OCI-LY1 (cell line): ENCODE data around the gene PSG1.
"Not testable (repeated sequence)": the region's sequence is repeated elsewhere in the genome, so short reads cannot be mapped to it uniquely, and the experiment has no call there.

Experiments
- H2AFZ ChIP-seq: fragments of 200-600 bp; sonication (generic), shearing (Covaris generic); 2 replicates; pipeline ENCODE4 v1.6.0; 2014; ENCODE audit warnings: antibody characterized with exemption, mild to moderate bottlenecking, low read length
- H3F3A ChIP-seq: fragments of 200-600 bp; sonication (generic), shearing (Covaris generic); 2 replicates; pipeline ENCODE4 v1.6.0; 2014; ENCODE audit warnings: mild to moderate bottlenecking, antibody characterized with exemption, low read length, moderate library complexity; ENCODE audit not compliant: insufficient read depth
- H3K27ac ChIP-seq: fragments of 200-600 bp; sonication (generic); 2 replicates; pipeline ENCODE4 v1.5.1; 2014; ENCODE audit warnings: low read length, mixed run types, mild to moderate bottlenecking, low read depth; ENCODE audit not compliant: poor library complexity, severe bottlenecking
- H3K27me3 ChIP-seq: fragments of 200-600 bp; sonication (generic); 2 replicates; pipeline ENCODE4 v1.6.0; 2014; ENCODE audit warnings: antibody characterized with exemption, mild to moderate bottlenecking, low read length, moderate library complexity; ENCODE audit not compliant: insufficient read depth
- H3K36me3 ChIP-seq: fragments of 200-600 bp; sonication (generic); 2 replicates; pipeline ENCODE4 v1.6.1; 2014; ENCODE audit warnings: mild to moderate bottlenecking, antibody characterized with exemption, low read length, moderate library complexity, mixed read lengths; ENCODE audit not compliant: insufficient read depth
- H3K4me1 ChIP-seq: fragments of 200-600 bp; sonication (generic); 2 replicates; pipeline ENCODE4 v1.5.1; 2014; ENCODE audit warnings: mild to moderate bottlenecking, low read length, moderate library complexity; ENCODE audit not compliant: insufficient read depth, severe bottlenecking
- H3K4me2 ChIP-seq: fragments of 200-600 bp; sonication (generic), shearing (Covaris generic); 2 replicates; pipeline ENCODE4 v1.6.1; 2014; ENCODE audit warnings: low read length
- H3K4me3 ChIP-seq: fragments of 200-600 bp; sonication (generic); 2 replicates; pipeline ENCODE4 v1.5.1; 2014; ENCODE audit warnings: low read length, low read depth, mild to moderate bottlenecking, mixed read lengths; ENCODE audit not compliant: poor library complexity, severe bottlenecking
- H3K79me2 ChIP-seq: fragments of 200-600 bp; shearing (Covaris generic); 2 replicates; pipeline ENCODE4 v1.6.1; 2016; ENCODE audit warnings: mixed run types, low read length, mixed read lengths; ENCODE audit not compliant: insufficient read depth
- H3K9ac ChIP-seq: fragments of 200-600 bp; sonication (generic), shearing (Covaris generic); 2 replicates; pipeline ENCODE4 v1.6.1; 2014; ENCODE audit warnings: mild to moderate bottlenecking, low read length, mixed read lengths
- H3K9me2 ChIP-seq: fragments of 200-600 bp; sonication (generic), shearing (Covaris generic); 2 replicates; pipeline ENCODE4 v1.6.1; 2014; ENCODE audit warnings: low read depth, mild to moderate bottlenecking, low read length, mixed read lengths
- H3K9me3 ChIP-seq: fragments of 200-600 bp; shearing (Covaris generic); 2 replicates; pipeline ENCODE4 v1.6.1; 2014; ENCODE audit warnings: low read length, mixed read lengths
- H4K20me1 ChIP-seq: fragments of 200-600 bp; sonication (generic), shearing (Covaris generic); 2 replicates; pipeline ENCODE4 v1.6.0; 2016; ENCODE audit warnings: mild to moderate bottlenecking, low read length; ENCODE audit not compliant: insufficient read depth
- CTCF ChIP-seq: fragments of 200-600 bp; sonication (generic), shearing (Covaris generic); IDR thresholded peaks from 2 replicates; pipeline ENCODE4 v1.5.1; 2017; ENCODE audit warnings: mild to moderate bottlenecking, antibody characterized with exemption, low read length, moderate library complexity, mixed read lengths
- EZH2 ChIP-seq: fragments of 200-600 bp; sonication (generic), shearing (Covaris generic); IDR thresholded peaks from 2 replicates; pipeline ENCODE4 v1.8.0; 2017; ENCODE audit warnings: borderline replicate concordance, mixed run types, mild to moderate bottlenecking, antibody characterized with exemption, low read length, moderate library complexity, mixed read lengths

The PSG1 gene

DNA sequence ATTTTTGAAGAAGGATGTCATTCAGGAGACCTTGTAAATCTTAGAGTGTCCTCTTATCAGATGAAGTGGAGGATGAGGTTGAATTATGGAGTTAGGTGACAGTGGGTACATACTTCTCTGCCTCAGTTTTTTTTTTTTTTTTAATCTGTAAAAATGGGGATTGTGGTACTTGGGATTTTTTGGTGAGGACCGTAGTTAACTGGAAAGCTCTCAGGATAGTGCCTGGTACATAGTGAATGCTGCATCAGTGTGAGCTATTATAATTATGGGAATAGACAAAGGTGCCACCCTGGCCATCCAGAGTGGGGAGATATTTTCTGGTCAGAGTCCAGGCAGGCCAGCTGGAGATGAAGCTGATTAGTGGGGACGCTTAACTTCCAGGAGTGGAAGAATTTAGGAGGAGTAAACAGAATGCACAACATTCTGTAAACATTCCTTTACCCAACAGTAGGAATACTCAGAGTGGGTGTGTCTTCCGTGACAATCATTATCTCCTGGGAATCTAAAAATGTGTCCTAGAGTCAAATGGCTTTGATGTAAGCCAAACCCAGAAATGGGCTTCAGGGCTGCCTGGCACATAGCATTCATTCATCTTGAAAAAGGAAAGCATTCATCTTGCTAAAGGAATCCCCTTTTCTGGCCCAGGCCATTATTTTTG lies 47.4 kb downstream of the PSG1 start:
- H3K9me3 ChIP-seq, H3K27ac ChIP-seq, H3F3A ChIP-seq, H3K79me2 ChIP-seq, H3K9ac ChIP-seq, H3K27me3 ChIP-seq, H2AFZ ChIP-seq, H3K4me2 ChIP-seq, H3K36me3 ChIP-seq, H4K20me1 ChIP-seq, H3K4me1 ChIP-seq, H3K9me2 ChIP-seq, H3K4me3 ChIP-seq: not testable (repeated sequence)

GRCh38 chr19:42831221-42832019 lies 48.1 kb downstream of the PSG1 start:
- no peaks in the 10 kb centered on the region for H3F3A ChIP-seq
- no peak overlapping the region for H3K4me3 ChIP-seq
- H3K27ac ChIP-seq: no peak overlapping the region
- no peaks in the 10 kb centered on the region for H3K9me3 ChIP-seq
- H3K79me2 ChIP-seq: no peaks in the 10 kb centered on the region
- H3K27me3 ChIP-seq: no peaks in the 10 kb centered on the region
- TF ChIP-seq EZH2 (no peak), CTCF (no peak)
- H2AFZ ChIP-seq: no peak overlapping the region
- no peaks in the 10 kb centered on the region for H3K9me2 ChIP-seq
- H3K9ac ChIP-seq: no peak overlapping the region
- H3K36me3 ChIP-seq: no peaks in the 10 kb centered on the region
- H4K20me1 ChIP-seq: no peaks in the 10 kb centered on the region
- no peak overlapping the region for H3K4me2 ChIP-seq
- no peaks in the 10 kb centered on the region for H3K4me1 ChIP-seq

DNA sequence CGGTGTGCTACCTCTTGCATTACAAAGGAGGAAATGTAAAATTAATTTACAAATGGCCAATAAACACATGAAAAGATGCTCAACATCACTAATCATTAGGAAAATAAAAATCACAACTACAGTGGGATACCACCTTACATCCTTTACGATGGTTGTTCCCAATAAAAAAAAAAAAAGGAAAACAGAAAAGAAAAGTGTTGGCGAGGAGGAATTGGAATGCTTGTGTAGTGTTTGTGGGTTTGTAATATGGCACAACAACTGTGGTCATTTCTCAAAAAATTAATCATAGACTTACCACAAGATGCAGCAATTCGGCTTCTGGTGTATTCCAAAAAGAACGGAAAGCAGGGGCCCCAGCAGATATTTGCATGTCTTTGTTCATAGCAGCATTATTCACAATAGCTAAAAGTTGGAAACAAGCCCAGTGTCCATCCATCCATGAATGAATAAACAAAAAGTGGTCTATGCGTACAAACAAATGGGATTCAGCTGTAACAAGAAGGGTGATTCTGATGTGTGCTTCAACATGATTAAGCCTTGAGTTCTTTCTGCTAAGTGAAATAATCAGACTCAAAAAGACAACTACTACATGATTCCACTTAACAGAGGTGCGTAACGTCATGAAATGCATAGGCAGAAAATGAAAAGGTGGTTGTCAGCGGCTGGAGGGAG lies 58.1 kb downstream of the PSG1 start:
- H3K27me3 ChIP-seq: not testable (repeated sequence)

GRCh38 chr19:42819960-42820650 lies 59.4 kb downstream of the PSG1 start:
- not testable (repeated sequence) for H3K27ac ChIP-seq, H3K27me3 ChIP-seq, H3K36me3 ChIP-seq, H3K79me2 ChIP-seq, H3F3A ChIP-seq, H3K9me2 ChIP-seq, H3K9me3 ChIP-seq, H3K4me3 ChIP-seq, H3K9ac ChIP-seq, H2AFZ ChIP-seq, H4K20me1 ChIP-seq, H3K4me2 ChIP-seq, H3K4me1 ChIP-seq

More for the DNA sequence above, 58.1 kb downstream of the PSG1 start:
- not testable (repeated sequence) for H3K36me3 ChIP-seq, H3K9me2 ChIP-seq, H3K79me2 ChIP-seq, H3K4me2 ChIP-seq, H3K27ac ChIP-seq, H3K4me3 ChIP-seq, H3F3A ChIP-seq, H4K20me1 ChIP-seq, H3K4me1 ChIP-seq, H3K9ac ChIP-seq, H3K9me3 ChIP-seq, H2AFZ ChIP-seq
